Neural cell (in vitro differentiated cells): Measurements from ENCODE around the gene ANKRD31. TPM values are rescaled to one million over a fixed set of nuclear protein-coding genes. Genes with fewer than 3 reads are reported as not detected.

Experiments used
- H2AFZ ChIP-seq: fragments of 200-600, 300-800 bp; sonication (generic), shearing (Covaris generic); 2 replicates; pipeline ENCODE4 v1.6.0; 2014; ENCODE audit warnings: low read depth, mild to moderate bottlenecking, antibody characterized with exemption, low read length, moderate library complexity
- H3F3A ChIP-seq: fragments of 200-600 bp; shearing (Covaris generic); 2 replicates; pipeline ENCODE4 v1.6.1; 2016; ENCODE audit warnings: mild to moderate bottlenecking, moderate library complexity, mixed read lengths, antibody characterized with exemption, low read length; ENCODE audit not compliant: insufficient read depth, poor library complexity, severe bottlenecking
- H3K27ac ChIP-seq: fragments of 200-600, 300-800 bp; sonication (generic), shearing (Covaris generic); 2 replicates; pipeline ENCODE4 v1.5.1; 2014; ENCODE audit warnings: mild to moderate bottlenecking, low read length, moderate library complexity
- H3K27me3 ChIP-seq: fragments of 300-800, 200-600 bp; sonication (generic), shearing (Covaris generic); 2 replicates; pipeline ENCODE4 v1.6.0; 2014; ENCODE audit warnings: mild to moderate bottlenecking, low read depth, low read length, moderate library complexity; ENCODE audit not compliant: insufficient read depth
- H3K36me3 ChIP-seq: fragments of 300-800, 200-600 bp; sonication (generic), shearing (Covaris generic); 2 replicates; pipeline ENCODE4 v1.5.1; 2014; ENCODE audit warnings: mild to moderate bottlenecking, antibody characterized with exemption, low read length, moderate library complexity; ENCODE audit not compliant: insufficient read depth
- H3K4me2 ChIP-seq: fragments of 300-800, 200-600 bp; sonication (generic), shearing (Covaris generic); 2 replicates; pipeline ENCODE4 v1.6.0; 2014; ENCODE audit warnings: mild to moderate bottlenecking, low read length
- H3K4me3 ChIP-seq: fragments of 300-800, 200-600 bp; sonication (generic), shearing (Covaris generic); 2 replicates; pipeline ENCODE4 v1.5.1; 2014; ENCODE audit warnings: mild to moderate bottlenecking, low read length, moderate library complexity
- H3K79me2 ChIP-seq: fragments of 200-600 bp; shearing (Covaris generic); replicated peaks from 2 replicates; pipeline ENCODE4 v1.6.0; 2014; ENCODE audit warnings: mild to moderate bottlenecking, low read length, moderate library complexity; ENCODE audit not compliant: insufficient read depth
- H3K9ac ChIP-seq: fragments of 300-800, 200-600 bp; sonication (generic), shearing (Covaris generic); 2 replicates; pipeline ENCODE4 v1.6.1; 2016; ENCODE audit warnings: mild to moderate bottlenecking, low read length, mixed read lengths
- H3K9me2 ChIP-seq: fragments of 200-600 bp; shearing (Covaris generic); 2 replicates; pipeline ENCODE4 v1.6.1; 2016; ENCODE audit warnings: mild to moderate bottlenecking, low read length, mixed read lengths; ENCODE audit not compliant: insufficient read depth
- H3K9me3 ChIP-seq: fragments of 200-600, 300-800 bp; sonication (generic), shearing (Covaris generic); 2 replicates; pipeline ENCODE4 v1.6.1; 2016; ENCODE audit warnings: mild to moderate bottlenecking, mixed run types, low read length, moderate library complexity, mixed read lengths
- H4K20me1 ChIP-seq: fragments of 200-600 bp; shearing (Covaris generic); 2 replicates; pipeline ENCODE4 v1.6.1; 2016; ENCODE audit warnings: mild to moderate bottlenecking, mixed run types; ENCODE audit not compliant: insufficient read depth
- CTCF ChIP-seq: fragments of 450-650 bp; IDR thresholded peaks from 2 replicates; pipeline ENCODE4 v1.5.1; 2014; ENCODE audit warnings: antibody characterized with exemption, mild to moderate bottlenecking, moderate library complexity; ENCODE audit not compliant: poor library complexity, severe bottlenecking
- EP300 ChIP-seq: fragments of 450-650 bp; conservative IDR thresholded peaks from 2 replicates; pipeline ENCODE4 v1.6.1; 2014; ENCODE audit warnings: antibody characterized with exemption, mild to moderate bottlenecking, moderate library complexity; ENCODE audit not compliant: poor library complexity, severe bottlenecking
- EZH2 ChIP-seq: fragments of 200-600, 300-800 bp; shearing (Covaris generic), sonication (generic); IDR thresholded peaks from 2 replicates; pipeline ENCODE4 v1.6.1; 2014; ENCODE audit warnings: antibody characterized with exemption, low read length, borderline replicate concordance, mild to moderate bottlenecking; ENCODE audit not compliant: insufficient read depth, poor library complexity, severe bottlenecking
- MXI1 ChIP-seq: fragments of 450-650 bp; conservative IDR thresholded peaks from 2 replicates; pipeline ENCODE4 v1.6.1; 2014; ENCODE audit warnings: antibody characterized with exemption, mild to moderate bottlenecking; ENCODE audit not compliant: poor library complexity, severe bottlenecking
- POLR2AphosphoS5 ChIP-seq: IDR thresholded peaks from 2 replicates; pipeline ENCODE4 v1.6.1; 2012
- RAD21 ChIP-seq: fragments of 450-650 bp; conservative IDR thresholded peaks from 2 replicates; pipeline ENCODE4 v1.6.1; 2014; ENCODE audit warnings: antibody characterized with exemption, mild to moderate bottlenecking, moderate library complexity
- REST ChIP-seq: IDR thresholded peaks from 2 replicates; pipeline ENCODE4 v1.6.1; 2012; ENCODE audit warnings: borderline replicate concordance
- SMC3 ChIP-seq: fragments of 450-650 bp; conservative IDR thresholded peaks from 2 replicates; pipeline ENCODE4 v1.6.1; 2014; ENCODE audit warnings: antibody characterized with exemption, mild to moderate bottlenecking, moderate library complexity; ENCODE audit not compliant: poor library complexity
- TAF1 ChIP-seq: IDR thresholded peaks from 2 replicates; pipeline ENCODE4 v1.6.1; 2012; ENCODE audit warnings: low read depth
- polyA plus RNA-seq: library from polyadenylated mRNA; depleted of rRNA; stranded (reverse); fragments of >200 nt; gene quantifications from 2 replicates; pipeline ENCODE4 v1.2.3, GENCODE V29; 2014

Gene ANKRD31
- polyA plus RNA-seq, 1 donor from 2014 or later = 0.62 TPM

DNA sequence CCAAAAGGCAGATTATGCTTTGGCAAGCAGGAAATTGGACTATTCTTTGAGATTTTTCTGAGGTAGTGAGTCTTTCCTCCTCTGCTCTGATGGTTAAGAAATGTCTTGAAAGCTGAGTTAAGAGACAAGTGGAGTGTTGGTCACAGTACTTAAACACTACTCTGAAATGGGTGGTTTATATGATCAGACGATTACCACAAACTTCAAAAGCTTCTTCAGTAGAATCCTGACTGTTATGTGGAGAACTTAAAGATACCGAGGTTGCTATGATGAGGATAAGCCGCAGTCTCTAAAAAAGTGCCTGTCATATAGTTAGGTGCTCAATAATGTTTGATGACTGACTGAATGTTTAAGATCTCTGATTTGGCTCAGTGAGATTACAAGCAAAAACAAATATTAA, 208.6 kb downstream of the ANKRD31 start:
- no peak overlapping the region for H3K4me3 ChIP-seq
- no peak for TF ChIP-seq EP300
- no peak for TF ChIP-seq MXI1
- TF ChIP-seq RAD21 = no peak
- no peak for TF ChIP-seq POLR2AphosphoS5
- TF ChIP-seq CTCF = no peak
- no peak for TF ChIP-seq EZH2
- no peak for TF ChIP-seq TAF1
- no peak for TF ChIP-seq REST
- TF ChIP-seq SMC3 = no peak
- H3K27me3 ChIP-seq = no peaks in the 10 kb centered on the region
- no peaks in the 10 kb centered on the region for H3K79me2 ChIP-seq
- H3K9me3 ChIP-seq = no peaks in the 10 kb centered on the region
- no peak overlapping the region for H3K9ac ChIP-seq
- no peak overlapping the region for H3K4me2 ChIP-seq
- H2AFZ ChIP-seq = no peak overlapping the region
- no peaks in the 10 kb centered on the region for H3K9me2 ChIP-seq
- H3F3A ChIP-seq = no peaks in the 10 kb centered on the region
- H3K36me3 ChIP-seq = no peaks in the 10 kb centered on the region
- no peaks in the 10 kb centered on the region for H4K20me1 ChIP-seq
- H3K27ac ChIP-seq = no peak overlapping the region

DNA sequence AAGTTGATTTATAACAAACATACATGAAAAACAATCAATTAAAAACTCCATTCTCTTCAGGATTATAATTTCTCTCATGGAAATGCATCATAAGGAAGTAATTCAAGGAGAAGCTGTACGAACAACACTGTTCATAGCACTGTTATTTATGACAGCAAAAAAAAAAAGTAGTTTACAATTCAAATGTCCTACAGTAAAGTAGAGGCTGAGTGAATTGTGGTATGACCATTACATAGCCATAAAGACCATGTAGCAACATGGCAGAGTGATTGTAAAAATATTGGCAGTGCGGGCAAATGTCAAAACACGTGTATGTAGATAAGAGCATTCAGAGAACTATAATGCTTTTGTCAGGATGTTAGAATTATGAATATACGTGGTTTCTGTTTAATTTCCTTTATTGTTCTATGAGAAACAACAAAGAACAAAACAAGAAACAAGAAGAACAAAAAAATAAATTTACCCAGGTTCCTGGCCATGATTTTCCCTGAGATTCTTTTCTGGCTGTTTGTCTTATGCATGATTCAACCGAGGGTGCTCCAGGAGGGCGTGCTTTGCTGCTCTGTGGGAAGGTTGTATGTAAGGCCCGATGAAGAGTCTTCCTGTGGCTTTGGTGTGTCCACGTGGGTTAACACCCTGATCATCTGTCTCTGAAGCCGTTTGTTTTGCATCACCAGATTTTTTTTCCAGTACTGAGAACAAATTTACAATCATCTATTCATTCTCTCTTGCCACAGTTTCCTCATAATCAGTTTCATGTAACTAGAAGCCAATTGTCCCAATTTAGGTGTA, 213.1 kb downstream of the ANKRD31 start:
- no peak overlapping the region for H3K4me2 ChIP-seq
- no peak overlapping the region for H3K9ac ChIP-seq
- H3K9me3 ChIP-seq = no peaks in the 10 kb centered on the region
- H3K27me3 ChIP-seq = no peaks in the 10 kb centered on the region
- H3K9me2 ChIP-seq = no peaks in the 10 kb centered on the region
- no peak overlapping the region for H3K27ac ChIP-seq
- no peaks in the 10 kb centered on the region for H4K20me1 ChIP-seq
- H3K79me2 ChIP-seq = no peaks in the 10 kb centered on the region
- H3K36me3 ChIP-seq = no peaks in the 10 kb centered on the region
- H3K4me3 ChIP-seq = no peak overlapping the region
- H3F3A ChIP-seq = no peaks in the 10 kb centered on the region
- TF ChIP-seq SMC3 = no peak
- no peak for TF ChIP-seq TAF1
- TF ChIP-seq CTCF = no peak
- TF ChIP-seq REST = no peak
- no peak for TF ChIP-seq POLR2AphosphoS5
- TF ChIP-seq EZH2 = no peak
- no peak for TF ChIP-seq MXI1
- no peak for TF ChIP-seq RAD21
- no peak for TF ChIP-seq EP300
- H2AFZ ChIP-seq = no peak overlapping the region
